ENCODE results near the gene YPEL3.

DNA sequence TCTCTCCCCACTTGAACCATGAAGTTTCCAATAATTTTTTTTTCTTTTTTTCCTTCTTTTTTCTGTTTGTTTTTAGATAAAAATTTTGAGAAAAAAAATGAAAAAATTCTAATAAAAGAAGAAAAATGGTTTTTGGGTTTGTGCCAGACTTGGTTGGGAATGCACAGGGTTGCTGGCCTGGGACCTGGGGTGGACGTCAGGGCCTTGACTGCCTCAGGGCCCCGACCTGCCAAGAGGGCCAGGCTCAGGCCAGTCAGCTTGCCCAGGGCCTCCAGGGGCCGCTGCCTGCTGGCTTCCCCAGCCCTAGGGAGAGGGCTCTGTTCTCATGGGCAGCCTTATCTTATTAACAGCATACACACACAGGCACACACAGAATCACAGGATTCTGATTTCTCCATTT is 10.8 kb downstream of the YPEL3 start:
- TF ChIP-seq, protein P1, sequence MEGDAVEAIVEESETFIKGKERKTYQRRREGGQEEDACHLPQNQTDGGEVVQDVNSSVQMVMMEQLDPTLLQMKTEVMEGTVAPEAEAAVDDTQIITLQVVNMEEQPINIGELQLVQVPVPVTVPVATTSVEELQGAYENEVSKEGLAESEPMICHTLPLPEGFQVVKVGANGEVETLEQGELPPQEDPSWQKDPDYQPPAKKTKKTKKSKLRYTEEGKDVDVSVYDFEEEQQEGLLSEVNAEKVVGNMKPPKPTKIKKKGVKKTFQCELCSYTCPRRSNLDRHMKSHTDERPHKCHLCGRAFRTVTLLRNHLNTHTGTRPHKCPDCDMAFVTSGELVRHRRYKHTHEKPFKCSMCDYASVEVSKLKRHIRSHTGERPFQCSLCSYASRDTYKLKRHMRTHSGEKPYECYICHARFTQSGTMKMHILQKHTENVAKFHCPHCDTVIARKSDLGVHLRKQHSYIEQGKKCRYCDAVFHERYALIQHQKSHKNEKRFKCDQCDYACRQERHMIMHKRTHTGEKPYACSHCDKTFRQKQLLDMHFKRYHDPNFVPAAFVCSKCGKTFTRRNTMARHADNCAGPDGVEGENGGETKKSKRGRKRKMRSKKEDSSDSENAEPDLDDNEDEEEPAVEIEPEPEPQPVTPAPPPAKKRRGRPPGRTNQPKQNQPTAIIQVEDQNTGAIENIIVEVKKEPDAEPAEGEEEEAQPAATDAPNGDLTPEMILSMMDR (conservative IDR thresholded peaks at IDR 0.05 in 1 of 2, IDR thresholded peaks at IDR 0.05 in 1 of 2; ENCODE audit: extremely low read depth in 1 of 2, insufficient read depth in 1 of 2, low read depth in 1 of 2, low read length in 2 of 2): no peak
- TF ChIP-seq EZH2 (IDR thresholded peaks at IDR 0.05; ENCODE audit: borderline replicate concordance, low read length): no peak
